Ishikawa (cell line): ENCODE data around the gene EIF2A.

Experiments
- CEBPB ChIP-seq: IDR thresholded peaks from 2 replicates; pipeline ENCODE4 v1.6.1; 2012
- CREB1 ChIP-seq: IDR thresholded peaks from 2 replicates; pipeline ENCODE4 v1.6.1; 2012; ENCODE audit warnings: low read depth
- FOXM1 ChIP-seq: IDR thresholded peaks from 2 replicates; pipeline ENCODE4 v1.6.1; 2012; ENCODE audit warnings: low read depth, borderline replicate concordance
- MAX ChIP-seq: IDR thresholded peaks from 2 replicates; pipeline ENCODE4 v1.6.1; 2012
- RAD21 ChIP-seq: IDR thresholded peaks from 2 replicates; pipeline ENCODE4 v1.6.1; 2012; ENCODE audit warnings: low read depth
- TAF1 ChIP-seq: IDR thresholded peaks from 2 replicates; pipeline ENCODE4 v1.6.1; 2012; ENCODE audit warnings: low read depth, mild to moderate bottlenecking
- TCF12 ChIP-seq: IDR thresholded peaks from 2 replicates; pipeline ENCODE4 v1.6.1; 2012; ENCODE audit warnings: low read depth
- YY1 ChIP-seq: IDR thresholded peaks from 2 replicates; pipeline ENCODE4 v1.6.1; 2012; ENCODE audit warnings: low read depth
- TF ChIP-seq, protein P1 (sequence below): IDR thresholded peaks from 2 replicates; pipeline ENCODE4 v1.6.1; 2012; ENCODE audit warnings: low read depth, mild to moderate bottlenecking

- TF ChIP-seq RAD21 (no peak), TAF1 (no peak), YY1 (no peak), CREB1 (no peak; the same call in 1 of the 2 replicates), TCF12 (0 out of 2 replicates have a peak, but pooled peaks have one; percentile 12), MAX (no peak), FOXM1 (no peak), CEBPB (no peak)
- TF ChIP-seq, protein P1, sequence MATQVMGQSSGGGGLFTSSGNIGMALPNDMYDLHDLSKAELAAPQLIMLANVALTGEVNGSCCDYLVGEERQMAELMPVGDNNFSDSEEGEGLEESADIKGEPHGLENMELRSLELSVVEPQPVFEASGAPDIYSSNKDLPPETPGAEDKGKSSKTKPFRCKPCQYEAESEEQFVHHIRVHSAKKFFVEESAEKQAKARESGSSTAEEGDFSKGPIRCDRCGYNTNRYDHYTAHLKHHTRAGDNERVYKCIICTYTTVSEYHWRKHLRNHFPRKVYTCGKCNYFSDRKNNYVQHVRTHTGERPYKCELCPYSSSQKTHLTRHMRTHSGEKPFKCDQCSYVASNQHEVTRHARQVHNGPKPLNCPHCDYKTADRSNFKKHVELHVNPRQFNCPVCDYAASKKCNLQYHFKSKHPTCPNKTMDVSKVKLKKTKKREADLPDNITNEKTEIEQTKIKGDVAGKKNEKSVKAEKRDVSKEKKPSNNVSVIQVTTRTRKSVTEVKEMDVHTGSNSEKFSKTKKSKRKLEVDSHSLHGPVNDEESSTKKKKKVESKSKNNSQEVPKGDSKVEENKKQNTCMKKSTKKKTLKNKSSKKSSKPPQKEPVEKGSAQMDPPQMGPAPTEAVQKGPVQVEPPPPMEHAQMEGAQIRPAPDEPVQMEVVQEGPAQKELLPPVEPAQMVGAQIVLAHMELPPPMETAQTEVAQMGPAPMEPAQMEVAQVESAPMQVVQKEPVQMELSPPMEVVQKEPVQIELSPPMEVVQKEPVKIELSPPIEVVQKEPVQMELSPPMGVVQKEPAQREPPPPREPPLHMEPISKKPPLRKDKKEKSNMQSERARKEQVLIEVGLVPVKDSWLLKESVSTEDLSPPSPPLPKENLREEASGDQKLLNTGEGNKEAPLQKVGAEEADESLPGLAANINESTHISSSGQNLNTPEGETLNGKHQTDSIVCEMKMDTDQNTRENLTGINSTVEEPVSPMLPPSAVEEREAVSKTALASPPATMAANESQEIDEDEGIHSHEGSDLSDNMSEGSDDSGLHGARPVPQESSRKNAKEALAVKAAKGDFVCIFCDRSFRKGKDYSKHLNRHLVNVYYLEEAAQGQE: no peak
These were observed 965 bp upstream of the EIF2A start for GRCh38 chr3:150545419-150546225.
